ENCODE data around the gene GPBP1L1. TPM values are rescaled to one million over a fixed set of nuclear protein-coding genes. Genes with fewer than 3 reads are reported as not detected.

Gene GPBP1L1
- total and polyA plus RNA-seq, 2 of the 4 experiments (the other 2 are of a cell fraction): 31.5 to 57.4 TPM

DNA sequence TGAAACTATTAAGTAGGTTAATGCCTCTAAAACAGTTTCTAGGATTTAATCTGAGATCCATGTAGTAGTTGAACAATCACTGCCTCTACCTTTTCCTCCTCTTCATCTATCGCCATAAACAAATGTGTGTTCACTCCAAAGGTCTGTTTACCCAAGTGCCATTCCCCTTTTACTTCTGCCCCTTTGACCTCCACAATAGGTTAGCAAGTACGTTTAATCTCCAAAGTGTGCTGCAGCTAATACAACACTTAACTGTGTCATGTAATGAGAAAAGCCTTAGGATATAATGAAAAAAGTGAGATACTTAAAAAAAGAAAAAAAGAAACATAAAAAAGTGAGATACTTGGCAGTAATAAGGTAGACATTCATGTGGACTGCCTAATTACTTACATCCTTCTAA is 28.2 kb downstream of the GPBP1L1 start:
- H3K18ac ChIP-seq (ENCODE audit: low read depth, low read length): no peak overlapping the region
- peaks cover 2% of the 10 kb centered on the region; the same call in 1 of the 2 replicates for H3K4me1 ChIP-seq (ENCODE audit: control insufficient read depth, insufficient read depth, low read length)
- peaks cover 46% of the 10 kb centered on the region for H3K36me3 ChIP-seq (ENCODE audit: control insufficient read depth, insufficient read depth, low read length)
- no peak overlapping the region for H2AFZ ChIP-seq (replicated peaks; ENCODE audit: low read length, poor library complexity)
- no peak overlapping the region for H2BK20ac ChIP-seq (ENCODE audit: low read depth, low read length)
- H3K4me3 ChIP-seq (ENCODE audit: insufficient read depth, low read depth, low read length): no peak overlapping the region
- no peaks in the 10 kb centered on the region for H3K9me1 ChIP-seq (ENCODE audit: insufficient read depth, low read length)
- CTCF ChIA-PET: no interaction called here
- no peak overlapping the region for H2BK15ac ChIP-seq (ENCODE audit: low read depth, low read length)
- no peak overlapping the region for H3K4ac ChIP-seq (ENCODE audit: low read depth, low read length)
- H2AK5ac ChIP-seq (ENCODE audit: low read depth, low read length): no peak overlapping the region
- POLR2A ChIA-PET (ENCODE audit: unreplicated experiment): no interaction called here
- intact Hi-C loops (cut with micrococcal nuclease) (no loop called here), dilution Hi-C loops (cut with HindIII; ENCODE audit: low sequenced_read_pairs, unreplicated experiment) (no loop called here), in situ Hi-C loops (cut with MboI; ENCODE audit: low sequenced_read_pairs) (no loop called here)
- no peak overlapping the region for H3K27ac ChIP-seq (ENCODE audit: insufficient read depth, low read length)
- no peaks in the 10 kb centered on the region for H3K27me3 ChIP-seq (ENCODE audit: control insufficient read depth, insufficient read depth, low read length)
- H3K4me2 ChIP-seq (ENCODE audit: low read depth, low read length): no peak overlapping the region
- H3K56ac ChIP-seq (ENCODE audit: extremely low read depth, insufficient read depth, low read length): no peak overlapping the region
- H2BK120ac ChIP-seq (ENCODE audit: low read depth, low read length): no peak overlapping the region
- H2AK9ac ChIP-seq (replicated peaks; ENCODE audit: low read depth, low read length, poor library complexity): no peak overlapping the region
- no peak for ATAC-seq (ENCODE audit: low read depth)
- no peak overlapping the region for H4K5ac ChIP-seq (ENCODE audit: low read depth, low read length)
- no peak overlapping the region for H3K14ac ChIP-seq (replicated peaks; ENCODE audit: low read depth, low read length)
- H2BK5ac ChIP-seq (ENCODE audit: low read depth, low read length, poor library complexity, severe bottlenecking): no peak overlapping the region
- no peak overlapping the region for H4K91ac ChIP-seq (ENCODE audit: insufficient read depth, low read depth, low read length)
- no peak overlapping the region for H3K23ac ChIP-seq (ENCODE audit: low read depth, low read length)
- no peak for DNase-seq
- peaks cover 20% of the 10 kb centered on the region; the same call in 1 of the 2 replicates for H4K20me1 ChIP-seq (ENCODE audit: insufficient read depth, low read length)
- no peaks in the 10 kb centered on the region for H3K9me3 ChIP-seq (ENCODE audit: control insufficient read depth, insufficient read depth, low read length)
- no peak for TF ChIP-seq CHD1 (IDR thresholded peaks at IDR 0.05; ENCODE audit: low read depth, low read length)
- TF ChIP-seq RCOR1 (IDR thresholded peaks at IDR 0.05; ENCODE audit: insufficient replicate concordance, low read length): no peak
- no peak for TF ChIP-seq POLR2A (IDR thresholded peaks at IDR 0.05; ENCODE audit: low read depth, low read length)
- TF ChIP-seq, protein P1, sequence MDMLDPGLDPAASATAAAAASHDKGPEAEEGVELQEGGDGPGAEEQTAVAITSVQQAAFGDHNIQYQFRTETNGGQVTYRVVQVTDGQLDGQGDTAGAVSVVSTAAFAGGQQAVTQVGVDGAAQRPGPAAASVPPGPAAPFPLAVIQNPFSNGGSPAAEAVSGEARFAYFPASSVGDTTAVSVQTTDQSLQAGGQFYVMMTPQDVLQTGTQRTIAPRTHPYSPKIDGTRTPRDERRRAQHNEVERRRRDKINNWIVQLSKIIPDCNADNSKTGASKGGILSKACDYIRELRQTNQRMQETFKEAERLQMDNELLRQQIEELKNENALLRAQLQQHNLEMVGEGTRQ (IDR thresholded peaks at IDR 0.05; ENCODE audit: low read depth, low read length): no peak
- no peak for TF ChIP-seq RFX5 (IDR thresholded peaks at IDR 0.05; ENCODE audit: low read depth, low read length)
- TF ChIP-seq RAD21 (IDR thresholded peaks at IDR 0.05; ENCODE audit: low read length): no peak
- TF ChIP-seq, protein P2, sequence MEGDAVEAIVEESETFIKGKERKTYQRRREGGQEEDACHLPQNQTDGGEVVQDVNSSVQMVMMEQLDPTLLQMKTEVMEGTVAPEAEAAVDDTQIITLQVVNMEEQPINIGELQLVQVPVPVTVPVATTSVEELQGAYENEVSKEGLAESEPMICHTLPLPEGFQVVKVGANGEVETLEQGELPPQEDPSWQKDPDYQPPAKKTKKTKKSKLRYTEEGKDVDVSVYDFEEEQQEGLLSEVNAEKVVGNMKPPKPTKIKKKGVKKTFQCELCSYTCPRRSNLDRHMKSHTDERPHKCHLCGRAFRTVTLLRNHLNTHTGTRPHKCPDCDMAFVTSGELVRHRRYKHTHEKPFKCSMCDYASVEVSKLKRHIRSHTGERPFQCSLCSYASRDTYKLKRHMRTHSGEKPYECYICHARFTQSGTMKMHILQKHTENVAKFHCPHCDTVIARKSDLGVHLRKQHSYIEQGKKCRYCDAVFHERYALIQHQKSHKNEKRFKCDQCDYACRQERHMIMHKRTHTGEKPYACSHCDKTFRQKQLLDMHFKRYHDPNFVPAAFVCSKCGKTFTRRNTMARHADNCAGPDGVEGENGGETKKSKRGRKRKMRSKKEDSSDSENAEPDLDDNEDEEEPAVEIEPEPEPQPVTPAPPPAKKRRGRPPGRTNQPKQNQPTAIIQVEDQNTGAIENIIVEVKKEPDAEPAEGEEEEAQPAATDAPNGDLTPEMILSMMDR (conservative IDR thresholded peaks at IDR 0.05; ENCODE audit: low read depth, low read length): no peak
- TF ChIP-seq FOS (IDR thresholded peaks at IDR 0.05; ENCODE audit: low read depth, low read length): no peak
- TF ChIP-seq MAFK (IDR thresholded peaks at IDR 0.05; ENCODE audit: low read depth, low read length): no peak
- no peak for TF ChIP-seq MXI1 (IDR thresholded peaks at IDR 0.05; ENCODE audit: borderline replicate concordance, low read depth, low read length)
- no peak for TF ChIP-seq SMC3 (IDR thresholded peaks at IDR 0.05; ENCODE audit: low read depth, low read length)
- no peak for TF ChIP-seq MAZ (IDR thresholded peaks at IDR 0.05; ENCODE audit: borderline replicate concordance, low read depth, low read length)
- TF ChIP-seq CEBPB (IDR thresholded peaks at IDR 0.05; ENCODE audit: low read depth, low read length): no peak
- no peak for TF ChIP-seq ELK1 (IDR thresholded peaks at IDR 0.05; ENCODE audit: borderline replicate concordance, low read depth, low read length)
- no peak for TF ChIP-seq NFE2L2 (IDR thresholded peaks at IDR 0.05; ENCODE audit: low read depth, low read length)
- no peak for TF ChIP-seq BHLHE40 (IDR thresholded peaks at IDR 0.05; ENCODE audit: low read depth, low read length)
- no peak overlapping the region for H4K8ac ChIP-seq (ENCODE audit: low read depth in 2 of 2, low read length in 2 of 2)
- no peak overlapping the region for H3K9ac ChIP-seq (ENCODE audit: low read depth, low read length)
- no CpG with 5 or more reads among the region's 2 CpGs for WGBS, 2 experiments (ENCODE audit: extremely low coverage in 2 of 2, insufficient read length in 1 of 2)
- no TSS peak for BruUV-seq (replicated peaks)
- peaks cover 28 to 67% of the 10 kb centered on the region in 2 experiments for H3K79me1 ChIP-seq (ENCODE audit: low read depth in 1 of 2, low read length in 2 of 2)
